ENCODE results near the gene MLC1.

MLC1 gene

GRCh38 chr22:50034126-50035081, 50.8 kb downstream of the MLC1 start:
- no peak for DNase-seq

DNA sequence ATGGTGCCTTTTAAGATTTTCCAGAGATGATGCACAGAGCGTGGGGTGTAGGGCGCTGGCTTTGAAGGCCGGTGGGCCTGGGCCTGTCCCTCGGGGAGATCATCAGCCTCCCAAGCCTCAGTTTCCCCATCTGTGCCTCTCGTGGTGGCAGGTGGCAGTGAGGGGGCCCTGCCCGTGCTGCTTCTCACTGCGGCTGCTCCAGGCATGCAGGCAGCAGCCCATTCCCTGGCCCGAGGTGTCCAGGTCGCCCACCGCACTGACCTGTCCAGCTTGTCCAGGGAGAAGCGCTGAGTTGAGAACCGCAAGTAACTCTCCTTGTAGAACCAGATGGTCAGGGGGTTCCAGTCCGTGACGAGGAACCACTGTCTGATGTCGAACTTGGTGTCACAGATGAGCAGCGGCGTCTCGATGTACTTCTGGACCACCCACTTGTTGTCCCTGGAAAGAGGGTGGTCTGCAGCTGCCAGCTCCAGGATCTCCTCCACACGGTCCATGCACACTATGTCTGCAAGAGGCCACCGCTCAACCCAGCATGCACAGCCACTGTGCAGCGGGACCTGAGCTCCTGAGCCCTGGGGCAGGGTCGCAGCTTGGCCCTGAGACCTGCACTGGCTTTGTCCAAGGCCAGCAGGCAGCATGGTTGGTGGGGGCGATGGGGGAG, 52.2 kb downstream of the MLC1 start:
- no peak for DNase-seq

DNA sequence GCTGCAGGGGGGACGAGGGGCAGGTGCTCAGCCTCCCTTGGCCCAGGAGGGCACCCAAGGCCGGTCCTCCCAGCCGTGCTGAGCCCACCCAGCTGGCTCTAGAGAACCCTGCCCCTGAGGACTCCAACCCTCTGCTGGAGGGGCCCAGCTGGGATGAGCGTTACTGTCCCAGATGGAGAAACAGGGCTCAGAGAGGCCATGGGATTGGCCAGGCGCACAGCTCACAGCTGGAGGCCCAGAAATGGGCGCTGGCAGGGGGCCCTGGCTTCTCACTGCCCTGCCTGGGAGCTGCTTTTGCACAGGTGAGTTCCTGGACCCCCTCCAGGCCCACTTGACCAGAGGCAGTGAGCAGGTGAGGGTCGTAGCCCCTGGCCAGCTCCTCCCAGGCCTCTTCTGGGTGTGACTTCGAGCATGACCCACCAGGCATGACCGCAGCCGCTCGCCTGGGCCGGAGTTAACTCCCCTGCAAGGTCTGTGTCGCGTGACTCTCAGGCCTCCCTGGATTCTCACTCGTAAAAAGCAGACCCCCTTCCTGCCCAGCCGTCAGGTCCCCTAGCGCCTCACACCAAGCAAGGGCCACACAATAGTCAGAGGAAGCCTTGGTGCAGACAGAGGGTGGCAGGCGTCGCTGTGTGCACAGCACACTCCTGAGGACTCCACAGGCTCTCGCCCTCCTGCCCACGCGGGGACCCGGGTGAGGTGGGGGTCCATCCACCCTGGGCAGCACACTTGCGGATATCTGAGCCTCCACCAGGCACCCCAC, 52.9 kb downstream of the MLC1 start:
- DNase-seq = no peak

DNA sequence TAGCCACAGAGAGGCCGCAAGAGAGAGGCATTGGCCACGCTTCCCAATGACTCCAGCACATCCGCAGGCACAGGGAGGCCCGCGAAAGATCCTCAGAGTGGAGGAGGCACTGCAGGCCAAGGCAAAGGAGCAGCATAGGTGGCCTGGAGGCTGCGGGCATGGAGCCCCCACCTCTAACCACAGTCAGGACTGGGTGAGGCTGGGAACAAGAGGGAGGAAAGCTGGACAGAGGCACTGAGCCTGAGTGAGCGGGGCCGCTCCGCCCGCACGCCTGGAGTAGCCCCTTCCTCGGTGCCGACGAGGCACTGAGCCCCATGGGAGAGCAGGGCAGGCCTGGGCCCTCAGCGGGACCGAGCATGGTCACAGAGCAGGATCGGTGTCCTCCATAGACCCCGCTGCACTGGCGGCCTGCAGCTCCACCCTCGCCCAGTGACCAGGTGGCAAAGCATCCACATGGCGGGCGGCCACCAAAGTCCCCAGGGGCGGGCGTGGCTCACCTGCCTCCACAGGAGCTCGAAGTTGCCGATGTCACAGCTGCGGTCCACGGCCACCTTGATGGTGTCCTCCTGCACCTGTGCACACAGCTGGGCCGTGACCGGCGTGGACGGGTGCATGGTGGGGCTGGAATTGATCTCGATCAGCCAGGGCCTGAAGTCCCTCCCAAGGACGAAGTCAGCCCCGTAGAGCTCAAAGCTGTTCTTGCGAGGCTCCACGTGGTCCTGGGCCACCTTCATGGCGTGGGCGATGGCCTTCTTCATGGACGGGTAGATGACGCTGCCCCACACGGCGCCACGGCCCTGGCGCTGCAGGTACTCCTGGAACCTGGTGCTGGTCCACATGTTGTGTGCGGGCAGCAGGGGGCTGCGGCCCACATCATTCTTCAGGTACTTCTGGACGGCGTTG, 53.8 kb downstream of the MLC1 start:
- peak; percentile 17 for DNase-seq

- DNase-seq = peak; percentile 86
These were observed 54.7 kb downstream of the MLC1 start for GRCh38 chr22:50030297-50031188.

GRCh38 chr22:50027639-50028537, 57.3 kb downstream of the MLC1 start:
- peak; percentile 68 for DNase-seq

- no peak for DNase-seq
These were observed 59.2 kb downstream of the MLC1 start for GRCh38 chr22:50025993-50026392.

- no peak for DNase-seq
These were observed 62.9 kb downstream of the MLC1 start for GRCh38 chr22:50022171-50022819.

DNA sequence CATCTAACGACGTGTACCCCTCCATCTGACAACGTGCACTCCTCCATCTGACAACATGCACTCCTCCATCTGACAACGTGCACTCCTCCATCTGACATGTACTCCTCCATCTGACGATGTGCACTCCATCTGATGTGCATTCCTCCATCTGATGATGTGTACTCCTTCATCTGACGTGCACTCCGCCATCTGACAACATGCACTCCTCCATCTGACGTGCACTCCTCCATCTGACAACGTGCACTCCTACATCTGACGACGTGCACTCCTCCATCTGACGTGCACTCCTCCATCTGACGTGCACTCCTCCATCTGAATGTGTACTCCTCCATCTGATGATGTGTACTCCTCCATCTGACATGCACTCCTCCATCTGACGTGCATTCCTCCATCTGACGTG, 64.6 kb downstream of the MLC1 start:
- no peak for DNase-seq

GRCh38 chr22:50019316-50019715, 65.9 kb downstream of the MLC1 start:
- DNase-seq = no peak

- DNase-seq = peak; percentile 24
These were observed 66.5 kb downstream of the MLC1 start for GRCh38 chr22:50018608-50019285.

GRCh38 chr22:50017701-50018224, 67.5 kb downstream of the MLC1 start:
- DNase-seq = no peak

DNA sequence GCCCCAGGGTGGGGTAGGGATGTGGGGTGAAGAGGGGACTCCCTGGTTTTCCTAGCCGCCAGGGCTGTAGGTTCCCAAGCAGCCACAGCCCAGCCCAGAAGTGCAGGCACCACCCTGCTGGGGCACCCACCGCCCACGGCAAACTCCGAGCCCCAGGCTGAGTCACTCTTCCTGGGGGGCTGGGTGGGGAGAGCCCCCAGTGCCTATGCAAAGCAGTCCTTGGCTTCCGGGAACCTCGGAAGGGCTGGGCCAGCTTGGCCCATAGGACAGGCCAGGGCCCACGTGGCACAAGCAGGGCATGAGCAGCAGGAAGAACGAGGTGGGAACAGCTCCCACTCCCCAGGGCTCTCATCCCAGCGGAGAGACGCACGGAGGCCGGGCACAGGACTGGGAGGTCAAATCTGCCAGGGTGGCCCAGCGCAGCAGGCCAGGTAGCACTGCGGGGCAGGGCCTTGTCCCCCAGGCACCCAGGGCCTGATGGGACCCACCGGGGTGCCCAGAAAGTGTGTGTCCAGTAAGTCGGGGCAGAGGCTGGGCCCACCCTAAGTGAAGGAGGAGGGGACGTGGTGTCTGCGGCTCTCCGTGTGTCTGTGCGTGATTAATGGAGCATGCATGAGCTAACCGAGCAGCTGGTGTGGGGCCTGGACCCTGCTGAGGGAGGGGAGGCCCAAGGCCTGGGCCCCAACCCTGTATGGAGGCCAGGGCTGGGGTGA, 68.1 kb downstream of the MLC1 start:
- DNase-seq = peak; percentile 77

DNA sequence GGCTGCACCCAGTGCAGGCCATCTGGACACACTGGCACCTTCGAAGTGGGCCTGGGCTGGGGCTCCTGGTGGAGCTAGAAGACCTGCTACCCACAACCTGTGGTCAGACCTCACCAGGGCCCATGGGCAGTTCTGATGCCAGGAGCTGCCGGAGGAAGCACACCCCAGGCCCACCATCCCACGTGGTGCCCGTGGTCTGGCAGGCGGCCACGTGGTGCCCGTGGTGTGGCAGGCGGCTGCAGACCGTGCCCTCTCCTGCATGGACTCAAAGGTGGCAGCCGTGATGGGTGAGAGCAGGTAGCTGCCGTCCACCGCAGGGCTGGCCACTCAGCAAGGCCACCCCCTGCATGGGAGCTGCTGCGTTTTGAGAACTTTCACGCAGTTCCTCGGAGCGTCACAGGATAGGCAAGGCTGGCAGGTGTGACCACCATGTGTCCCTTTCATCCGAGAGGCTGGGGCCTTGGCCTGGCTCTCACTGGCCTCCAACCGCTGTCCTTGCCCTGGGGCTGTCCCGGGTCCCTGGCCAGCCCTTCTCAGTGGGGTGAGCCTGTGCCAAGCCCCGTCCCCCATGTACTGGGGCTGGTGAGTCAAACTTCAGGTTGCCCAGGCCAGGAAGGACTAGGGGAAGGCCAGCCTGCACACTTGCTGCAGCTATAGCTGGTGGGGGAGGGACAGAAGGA, 68.8 kb downstream of the MLC1 start:
- DNase-seq = peak; percentile 15

DNA sequence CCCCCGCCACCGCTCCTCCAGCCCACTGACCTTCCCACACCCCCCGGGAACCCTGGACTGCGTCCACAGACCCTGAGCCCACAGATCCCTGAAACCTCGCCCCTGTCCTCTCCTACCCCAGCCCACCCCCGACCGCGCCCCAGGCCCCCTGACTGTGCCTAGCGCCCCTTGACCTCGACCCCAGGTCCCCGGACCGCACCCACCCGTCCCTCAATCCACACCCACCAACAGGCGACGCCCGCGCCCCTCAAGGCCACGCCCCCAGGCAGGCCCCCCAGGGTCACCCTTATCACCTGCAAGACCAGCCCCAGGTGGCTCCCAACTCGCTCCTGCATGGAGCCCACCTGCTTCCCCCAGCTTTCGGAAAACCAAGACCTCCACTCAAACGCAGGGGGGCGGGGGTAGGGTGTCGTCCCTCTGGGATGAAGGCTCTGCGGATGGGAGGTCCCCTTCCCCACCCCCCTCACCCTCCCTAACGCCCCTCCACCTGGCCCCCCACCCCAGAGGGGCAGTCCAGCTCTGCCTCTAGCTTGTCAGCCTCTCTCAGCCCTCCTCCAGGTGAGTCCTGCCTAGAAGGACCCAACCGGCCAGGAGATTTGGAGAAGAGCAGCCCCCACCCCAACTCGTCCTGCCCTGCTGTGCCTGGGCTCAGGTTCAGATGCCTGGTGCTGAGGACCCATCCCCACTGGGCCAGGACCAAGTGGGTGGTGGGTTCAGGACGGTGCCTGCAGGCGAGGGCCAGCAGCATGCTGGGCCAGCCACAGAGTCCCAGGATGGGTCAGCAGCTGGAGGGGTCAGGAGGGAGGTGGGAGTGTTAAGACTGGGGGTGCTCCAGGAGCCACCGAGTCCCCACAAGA, 69.5 kb downstream of the MLC1 start:
- peak; percentile 18 for DNase-seq

DNA sequence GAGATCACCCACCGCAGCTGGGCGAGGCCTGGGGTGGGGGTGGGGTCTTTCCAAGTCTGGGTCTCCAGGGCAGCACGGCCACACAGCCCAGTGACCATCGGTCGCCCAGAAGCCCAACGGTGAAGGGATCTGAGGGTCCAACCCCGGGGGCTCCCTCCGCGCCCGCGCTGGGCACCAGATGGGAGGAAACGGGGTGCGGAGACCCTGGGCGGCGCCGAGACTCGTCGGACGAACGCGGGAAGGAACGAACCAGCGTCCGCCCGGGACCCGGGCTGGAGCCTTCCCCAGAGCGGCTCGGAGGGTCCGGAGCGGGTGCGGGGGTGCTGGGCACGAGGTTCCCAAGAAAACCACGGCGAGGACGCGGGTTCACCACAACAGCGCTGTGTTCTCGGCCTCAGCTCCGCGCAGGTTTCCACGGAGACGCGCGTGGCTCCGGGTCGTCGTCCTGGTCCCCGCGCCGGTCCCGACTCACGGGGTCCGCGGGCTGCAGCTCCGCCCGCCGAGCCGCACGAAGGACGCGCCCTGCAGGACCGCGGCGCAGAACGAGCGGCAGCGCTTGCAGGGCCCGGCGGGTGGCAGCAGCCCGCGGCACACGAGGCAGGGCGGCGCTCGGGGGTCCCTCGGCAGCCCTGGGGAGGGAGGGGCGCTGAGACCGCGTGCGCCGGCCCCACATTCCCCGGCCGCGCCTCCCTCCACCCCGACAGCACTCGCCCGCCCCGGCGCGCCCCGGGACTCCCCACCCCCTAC, 70.4 kb downstream of the MLC1 start:
- peak; percentile 38 for DNase-seq
